K562 (cell line): ENCODE measurements around the gene HSF5. TPM values are rescaled to one million over a fixed set of nuclear protein-coding genes. Genes with fewer than 3 reads are reported as not detected.

Experiments
- AFF1 ChIP-seq, 2 experiments: fragments of 450-650 bp; IDR thresholded peaks; 2 replicates each; pipeline ENCODE4 v1.6.1; 2018; ENCODE audit warnings: mild to moderate bottlenecking in 2 of 2, low read depth in 1 of 2; ENCODE audit not compliant: partially characterized antibody in 2 of 2
- CREB3L1 ChIP-seq: fragments of 450-650 bp; IDR thresholded peaks from 2 replicates; pipeline ENCODE4 v1.6.1; 2014; ENCODE audit warnings: low read depth, mild to moderate bottlenecking, moderate library complexity, borderline replicate concordance
- EGR1 ChIP-seq: fragments of 450-650 bp; conservative IDR thresholded peaks from 2 replicates; pipeline ENCODE4 v1.6.1; 2017; ENCODE audit warnings: mild to moderate bottlenecking
- FOXO4 ChIP-seq: fragments of 450-650 bp; formaldehyde crosslinking; IDR thresholded peaks from 2 replicates; pipeline ENCODE4 v1.4.0; 2020; ENCODE audit warnings: mild to moderate bottlenecking, moderate library complexity
- GATAD2B ChIP-seq: fragments of 450-650 bp; IDR thresholded peaks from 2 replicates; pipeline ENCODE4 v1.6.1; 2017; ENCODE audit warnings: mild to moderate bottlenecking, borderline replicate concordance
- HMBOX1 ChIP-seq: sonication (generic); IDR thresholded peaks from 2 replicates; pipeline ENCODE4 v1.6.1; 2016
- MTA3 ChIP-seq: fragments of 450-650 bp; formaldehyde crosslinking; IDR thresholded peaks from 2 replicates; pipeline ENCODE4 v1.6.1; 2017; ENCODE audit warnings: mild to moderate bottlenecking, borderline replicate concordance
- NR2C2 ChIP-seq, 2 experiments: fragments of 200-800 bp in 1 of 2; sonication (Bioruptor generic) in 1 of 2; sonication (generic) in 1 of 2; formaldehyde crosslinking in 1 of 2; IDR thresholded peaks; 2 replicates each; pipeline versions ENCODE4 v1.6.1 to v1.8.0; 2016 to 2022; ENCODE audit warnings: mild to moderate bottlenecking in 1 of 2, missing compliant biosample characterization in 1 of 2, missing genetic modification characterization in 1 of 2, missing genetic modification reagents in 1 of 2
- STAG1 ChIP-seq: sonication (generic); formaldehyde crosslinking; IDR thresholded peaks from 2 replicates; pipeline ENCODE4 v1.5.0; 2020; ENCODE audit warnings: missing genetic modification reagents, borderline replicate concordance
- USF1 ChIP-seq: sonication (generic); formaldehyde crosslinking; IDR thresholded peaks from 2 replicates; pipeline ENCODE4 v1.9.0; 2022; ENCODE audit warnings: mild to moderate bottlenecking, missing genetic modification reagents
- YY1 ChIP-seq, 3 experiments: IDR thresholded peaks; 2 replicates each; pipeline ENCODE4 v1.6.1; 2011; ENCODE audit warnings: low read length in 2 of 3, mild to moderate bottlenecking in 2 of 3, moderate library complexity in 2 of 3, borderline replicate concordance in 1 of 3, control low read depth in 1 of 3, low read depth in 1 of 3; ENCODE audit not compliant: insufficient read depth in 3 of 3, insufficient replicate concordance in 2 of 3, control insufficient read depth in 1 of 3, insufficient read length in 1 of 3; ENCODE audit errors: extremely low read depth in 1 of 3
- ZNF518B ChIP-seq: fragments of 250-450 bp; sonication (Bioruptor Pico); IDR thresholded peaks from 2 replicates; pipeline ENCODE4 v1.5.0; 2021; ENCODE audit warnings: mild to moderate bottlenecking, moderate library complexity
- polyA plus RNA-seq, 8 experiments: library from polyadenylated mRNA; depleted of rRNA in 4 of 8; stranded (reverse) in 5 of 8; unstranded in 3 of 8; fragments of >200 nt; fragmentation: Nextera tagmentation in 2 of 8; fragmentation: Illumina TruSeq in 1 of 8; extraction: Ambion mirVana in 2 of 8; extraction: Trizol in 1 of 8; gene quantifications; 2 replicates each; pipeline versions ENCODE4 v1.2.1 to v1.2.3, GENCODE V29; 2011 to 2014; ENCODE audit warnings: inconsistent platforms in 1 of 8, missing spikeins in 1 of 8
- total RNA-seq, 7 experiments: library from RNA; depleted of rRNA in 6 of 7; stranded (reverse); fragments of >200 nt in 6 of 7; fragmentation: Illumina TruSeq in 2 of 7; extraction: Trizol in 2 of 7; gene quantifications; 2 replicates each; pipeline versions ENCODE4 v1.2.1 to v1.2.3, GENCODE V29; 2011 to 2021; ENCODE audit warnings: low replicate concordance in 1 of 7

Gene HSF5
- total and polyA plus RNA-seq, 9 of the 15 experiments (the other 6 are each of a cell fraction or from before 2014, with no cell fraction given): 0.04 TPM; not detected in 8

- peak; percentile 85 for TF ChIP-seq HMBOX1
- peak in 1 of 2 experiments; percentile 56 for TF ChIP-seq AFF1 (IDR thresholded peaks at IDR 0.05; ENCODE audit: low read depth in 1 of 2, partially characterized antibody in 2 of 2)
- no peak for TF ChIP-seq EGR1
- no peak for TF ChIP-seq USF1 (CRISPR knock-in tag)
- no peak for TF ChIP-seq FOXO4 (CRISPR knock-in tag)
- no peak for TF ChIP-seq CREB3L1
- TF ChIP-seq STAG1 (CRISPR knock-in tag): no peak
- TF ChIP-seq ZNF518B (CRISPR knock-in tag): no peak
- TF ChIP-seq NR2C2 (CRISPR knock-in tag; IDR thresholded peaks at IDR 0.05): no peak
- TF ChIP-seq NR2C2 (tag; IDR thresholded peaks at IDR 0.05): no peak
- no peak for TF ChIP-seq GATAD2B
- peak; percentile 45; the same call in 1 of the 2 replicates for TF ChIP-seq MTA3
- TF ChIP-seq YY1 (IDR thresholded peaks at IDR 0.05; ENCODE audit: borderline replicate concordance in 1 of 3, control insufficient read depth in 1 of 3, extremely low read depth in 1 of 3, insufficient read depth in 3 of 3, insufficient read length in 1 of 3, insufficient replicate concordance in 2 of 3, low read depth in 1 of 3, low read length in 2 of 3): no peak
Observed at GRCh38 chr17:58391302-58391984, 96.8 kb downstream of the HSF5 start (continued).
